A549 (cell line): ENCODE data around the gene PCDHA11.

Experiments
- CEBPB ChIP-seq, 2 experiments: fragments of >200 bp in 1 of 2; sonication (Bioruptor Twin) in 1 of 2; formaldehyde crosslinking in 1 of 2; IDR thresholded peaks; 2 replicates each; pipeline ENCODE4 v1.6.1; 2012 to 2016
- MAFK ChIP-seq: fragments of 450-650 bp; IDR thresholded peaks from 2 replicates; pipeline ENCODE4 v1.6.1; 2014; ENCODE audit not compliant: partially characterized antibody
- MYC ChIP-seq: IDR thresholded peaks from 2 replicates; pipeline ENCODE4 v1.6.1; 2012; ENCODE audit warnings: mild to moderate bottlenecking, inconsistent platforms, low read length, improper control_type of control experiment, borderline replicate concordance
- POLR2A ChIP-seq: IDR thresholded peaks from 2 replicates; pipeline ENCODE4 v1.6.1; 2012; ENCODE audit warnings: mild to moderate bottlenecking, low read length
- TF ChIP-seq, protein P1 (sequence below): fragments of >200 bp; sonication (Bioruptor Twin); formaldehyde crosslinking; IDR thresholded peaks from 3 replicates; pipeline ENCODE4 v1.5.1; 2016
- TF ChIP-seq, protein P2 (sequence below): IDR thresholded peaks from 2 replicates; pipeline ENCODE4 v1.6.1; 2012; ENCODE audit warnings: low read depth, borderline replicate concordance
- TF ChIP-seq, protein P3 (sequence below): fragments of >200 bp; sonication (Bioruptor Twin); formaldehyde crosslinking; IDR thresholded peaks from 3 replicates; pipeline ENCODE4 v1.6.1; 2016
- TF ChIP-seq, protein P4 (sequence below): fragments of 200-600 bp; sonication (generic); IDR thresholded peaks from 2 replicates; pipeline ENCODE4 v1.6.1; 2016; ENCODE audit warnings: antibody characterized with exemption, mild to moderate bottlenecking, moderate library complexity

DNA sequence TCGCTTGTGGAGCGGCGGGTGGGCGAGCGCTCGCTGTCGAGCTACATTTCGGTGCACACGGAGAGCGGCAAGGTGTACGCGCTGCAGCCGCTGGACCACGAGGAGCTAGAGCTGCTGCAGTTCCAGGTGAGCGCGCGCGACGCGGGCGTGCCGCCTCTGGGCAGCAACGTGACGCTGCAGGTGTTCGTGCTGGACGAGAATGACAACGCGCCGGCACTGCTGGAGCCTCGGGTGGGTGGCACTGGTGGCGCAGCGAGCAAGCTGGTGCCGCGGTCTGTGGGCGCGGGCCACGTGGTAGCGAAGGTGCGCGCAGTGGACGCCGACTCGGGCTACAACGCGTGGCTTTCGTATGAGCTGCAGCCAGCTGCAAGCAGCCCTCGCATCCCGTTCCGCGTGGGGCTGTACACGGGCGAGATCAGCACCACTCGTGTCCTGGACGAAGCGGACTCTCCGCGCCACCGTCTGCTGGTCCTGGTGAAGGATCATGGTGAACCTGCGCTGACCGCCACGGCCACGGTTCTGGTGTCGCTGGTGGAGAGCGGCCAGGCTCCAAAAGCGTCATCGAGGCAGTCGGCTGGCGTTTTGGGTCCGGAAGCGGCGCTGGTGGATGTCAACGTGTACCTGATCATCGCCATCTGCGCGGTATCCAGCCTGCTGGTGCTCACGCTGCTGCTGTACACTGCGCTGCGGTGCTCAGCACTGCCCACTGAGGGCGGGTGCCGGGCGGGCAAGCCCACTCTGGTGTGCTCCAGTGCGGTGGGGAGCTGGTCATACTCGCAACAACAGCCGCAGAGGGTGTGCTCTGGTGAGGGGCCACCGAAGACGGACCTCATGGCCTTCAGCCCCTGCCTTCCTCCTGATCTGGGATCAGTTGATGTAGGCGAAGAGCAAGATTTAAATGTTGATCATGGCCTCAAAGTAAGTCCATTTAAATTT lies 25.7 kb upstream of the PCDHA11 start:
- TF ChIP-seq, protein P1, sequence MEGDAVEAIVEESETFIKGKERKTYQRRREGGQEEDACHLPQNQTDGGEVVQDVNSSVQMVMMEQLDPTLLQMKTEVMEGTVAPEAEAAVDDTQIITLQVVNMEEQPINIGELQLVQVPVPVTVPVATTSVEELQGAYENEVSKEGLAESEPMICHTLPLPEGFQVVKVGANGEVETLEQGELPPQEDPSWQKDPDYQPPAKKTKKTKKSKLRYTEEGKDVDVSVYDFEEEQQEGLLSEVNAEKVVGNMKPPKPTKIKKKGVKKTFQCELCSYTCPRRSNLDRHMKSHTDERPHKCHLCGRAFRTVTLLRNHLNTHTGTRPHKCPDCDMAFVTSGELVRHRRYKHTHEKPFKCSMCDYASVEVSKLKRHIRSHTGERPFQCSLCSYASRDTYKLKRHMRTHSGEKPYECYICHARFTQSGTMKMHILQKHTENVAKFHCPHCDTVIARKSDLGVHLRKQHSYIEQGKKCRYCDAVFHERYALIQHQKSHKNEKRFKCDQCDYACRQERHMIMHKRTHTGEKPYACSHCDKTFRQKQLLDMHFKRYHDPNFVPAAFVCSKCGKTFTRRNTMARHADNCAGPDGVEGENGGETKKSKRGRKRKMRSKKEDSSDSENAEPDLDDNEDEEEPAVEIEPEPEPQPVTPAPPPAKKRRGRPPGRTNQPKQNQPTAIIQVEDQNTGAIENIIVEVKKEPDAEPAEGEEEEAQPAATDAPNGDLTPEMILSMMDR = no peak
- TF ChIP-seq POLR2A (no peak), MYC (no peak), MAFK (no peak), CEBPB (IDR thresholded peaks at IDR 0.05) (no peak)
- TF ChIP-seq, protein P2, sequence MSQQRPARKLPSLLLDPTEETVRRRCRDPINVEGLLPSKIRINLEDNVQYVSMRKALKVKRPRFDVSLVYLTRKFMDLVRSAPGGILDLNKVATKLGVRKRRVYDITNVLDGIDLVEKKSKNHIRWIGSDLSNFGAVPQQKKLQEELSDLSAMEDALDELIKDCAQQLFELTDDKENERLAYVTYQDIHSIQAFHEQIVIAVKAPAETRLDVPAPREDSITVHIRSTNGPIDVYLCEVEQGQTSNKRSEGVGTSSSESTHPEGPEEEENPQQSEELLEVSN = no peak
- TF ChIP-seq, protein P3, sequence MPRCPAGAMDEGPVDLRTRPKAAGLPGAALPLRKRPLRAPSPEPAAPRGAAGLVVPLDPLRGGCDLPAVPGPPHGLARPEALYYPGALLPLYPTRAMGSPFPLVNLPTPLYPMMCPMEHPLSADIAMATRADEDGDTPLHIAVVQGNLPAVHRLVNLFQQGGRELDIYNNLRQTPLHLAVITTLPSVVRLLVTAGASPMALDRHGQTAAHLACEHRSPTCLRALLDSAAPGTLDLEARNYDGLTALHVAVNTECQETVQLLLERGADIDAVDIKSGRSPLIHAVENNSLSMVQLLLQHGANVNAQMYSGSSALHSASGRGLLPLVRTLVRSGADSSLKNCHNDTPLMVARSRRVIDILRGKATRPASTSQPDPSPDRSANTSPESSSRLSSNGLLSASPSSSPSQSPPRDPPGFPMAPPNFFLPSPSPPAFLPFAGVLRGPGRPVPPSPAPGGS = no peak
- TF ChIP-seq, protein P4, sequence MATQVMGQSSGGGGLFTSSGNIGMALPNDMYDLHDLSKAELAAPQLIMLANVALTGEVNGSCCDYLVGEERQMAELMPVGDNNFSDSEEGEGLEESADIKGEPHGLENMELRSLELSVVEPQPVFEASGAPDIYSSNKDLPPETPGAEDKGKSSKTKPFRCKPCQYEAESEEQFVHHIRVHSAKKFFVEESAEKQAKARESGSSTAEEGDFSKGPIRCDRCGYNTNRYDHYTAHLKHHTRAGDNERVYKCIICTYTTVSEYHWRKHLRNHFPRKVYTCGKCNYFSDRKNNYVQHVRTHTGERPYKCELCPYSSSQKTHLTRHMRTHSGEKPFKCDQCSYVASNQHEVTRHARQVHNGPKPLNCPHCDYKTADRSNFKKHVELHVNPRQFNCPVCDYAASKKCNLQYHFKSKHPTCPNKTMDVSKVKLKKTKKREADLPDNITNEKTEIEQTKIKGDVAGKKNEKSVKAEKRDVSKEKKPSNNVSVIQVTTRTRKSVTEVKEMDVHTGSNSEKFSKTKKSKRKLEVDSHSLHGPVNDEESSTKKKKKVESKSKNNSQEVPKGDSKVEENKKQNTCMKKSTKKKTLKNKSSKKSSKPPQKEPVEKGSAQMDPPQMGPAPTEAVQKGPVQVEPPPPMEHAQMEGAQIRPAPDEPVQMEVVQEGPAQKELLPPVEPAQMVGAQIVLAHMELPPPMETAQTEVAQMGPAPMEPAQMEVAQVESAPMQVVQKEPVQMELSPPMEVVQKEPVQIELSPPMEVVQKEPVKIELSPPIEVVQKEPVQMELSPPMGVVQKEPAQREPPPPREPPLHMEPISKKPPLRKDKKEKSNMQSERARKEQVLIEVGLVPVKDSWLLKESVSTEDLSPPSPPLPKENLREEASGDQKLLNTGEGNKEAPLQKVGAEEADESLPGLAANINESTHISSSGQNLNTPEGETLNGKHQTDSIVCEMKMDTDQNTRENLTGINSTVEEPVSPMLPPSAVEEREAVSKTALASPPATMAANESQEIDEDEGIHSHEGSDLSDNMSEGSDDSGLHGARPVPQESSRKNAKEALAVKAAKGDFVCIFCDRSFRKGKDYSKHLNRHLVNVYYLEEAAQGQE = no peak
